HG03280 (cell line): ENCODE measurements around the gene DLGAP3.

Experiments used
- ATAC-seq: cut with Tn5 transposase; IDR thresholded peaks from one replicate; pipeline ENCODE4 v1.9.1; 2021; ENCODE audit warnings: mild to moderate bottlenecking, moderate library complexity; ENCODE audit not compliant: unreplicated experiment

DLGAP3 gene

DNA sequence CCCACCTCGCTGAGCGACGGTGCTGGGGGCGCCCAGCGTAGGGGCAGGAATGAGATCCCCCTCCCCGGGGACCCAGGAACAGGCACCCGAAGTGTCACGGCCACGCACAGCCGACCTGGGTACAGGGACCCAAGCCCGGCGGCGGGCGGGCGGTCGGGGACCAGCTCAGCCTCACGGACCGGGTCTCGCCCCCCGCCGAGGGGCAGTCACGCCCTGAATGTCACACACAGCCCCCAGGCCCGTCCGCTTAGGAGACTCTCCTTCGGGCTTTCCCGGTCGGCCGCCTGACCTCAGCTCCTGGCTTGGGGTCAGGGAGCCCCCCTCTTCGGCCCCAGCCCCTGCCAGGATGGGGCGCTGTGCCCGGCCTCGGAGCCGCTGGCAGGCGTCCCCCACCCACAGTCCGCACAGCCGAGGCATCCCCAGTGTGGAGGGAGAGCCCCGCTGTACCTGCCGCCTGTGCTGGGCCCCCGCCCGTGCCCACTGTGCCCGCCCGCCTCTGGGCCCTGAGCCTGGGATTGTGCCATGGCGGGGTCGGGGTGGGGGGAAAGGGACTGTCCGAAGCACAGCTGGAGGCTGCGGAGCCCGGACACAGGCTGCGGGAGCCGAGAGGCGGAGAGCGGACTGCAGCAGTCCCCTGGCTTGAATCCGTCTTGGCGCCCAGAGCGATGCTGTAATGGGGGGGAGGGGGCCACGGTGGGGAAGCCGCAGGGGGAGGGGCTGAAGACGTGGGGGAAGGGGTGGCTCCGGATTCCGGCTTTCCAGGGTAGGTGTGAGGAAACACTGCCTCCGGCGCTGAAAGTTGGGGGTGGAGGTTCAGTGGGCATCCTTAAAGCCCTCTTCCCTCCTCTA, 627 bp upstream of the DLGAP3 start:
- ATAC-seq: no peak

GRCh38 chr1:34928699-34929496, 552 bp downstream of the DLGAP3 start:
- no peak for ATAC-seq

DNA sequence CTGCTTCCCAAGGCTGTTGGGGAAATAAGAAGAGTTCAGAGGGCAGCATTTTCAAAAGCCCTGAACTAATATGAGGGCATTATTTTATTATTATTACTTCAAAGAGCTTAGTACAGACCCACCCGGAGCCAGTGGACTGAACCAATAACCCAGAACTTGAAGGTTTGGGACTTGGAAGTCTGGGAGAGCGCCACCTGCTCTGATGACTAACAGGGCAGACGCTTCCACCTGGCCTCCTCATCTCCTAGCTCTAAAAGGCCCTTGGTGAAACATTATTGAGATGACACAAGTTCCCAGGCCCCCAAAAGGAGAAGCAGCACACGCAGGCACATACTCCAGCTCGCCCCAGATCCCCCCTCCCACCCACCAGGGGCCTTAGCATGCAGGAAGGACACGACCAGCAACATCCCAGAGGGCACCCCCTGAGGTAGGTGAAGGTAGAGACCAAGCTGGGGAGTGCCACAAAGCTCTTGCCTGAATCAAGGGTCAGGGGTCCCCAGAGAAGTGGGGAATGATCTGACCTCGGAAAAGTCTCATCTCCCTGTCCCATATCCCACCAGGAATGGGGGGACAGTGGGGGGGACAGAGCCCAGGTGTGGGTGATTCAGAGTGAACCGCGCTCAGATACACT, 1.3 kb downstream of the DLGAP3 start:
- ATAC-seq: no peak

DNA sequence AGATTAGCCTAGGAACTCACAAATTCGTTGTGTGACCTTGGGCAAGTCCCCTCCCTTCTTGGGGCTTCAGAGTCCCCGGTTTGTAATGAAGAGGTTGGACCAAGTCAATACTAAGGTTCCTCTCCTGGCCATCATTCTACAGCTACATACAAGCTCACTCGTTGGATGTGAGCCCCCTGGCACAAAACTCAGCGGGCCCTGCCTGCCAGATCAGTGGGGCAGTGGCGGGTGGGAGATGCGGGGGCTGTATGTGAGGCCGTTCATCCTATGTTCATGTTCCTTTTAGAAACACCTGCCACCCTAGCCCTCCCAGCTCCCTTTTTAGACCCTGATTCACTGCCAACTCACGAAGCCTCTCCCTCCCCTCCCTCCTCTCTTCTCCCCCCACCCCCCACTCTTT, 2.1 kb downstream of the DLGAP3 start:
- ATAC-seq: no peak

DNA sequence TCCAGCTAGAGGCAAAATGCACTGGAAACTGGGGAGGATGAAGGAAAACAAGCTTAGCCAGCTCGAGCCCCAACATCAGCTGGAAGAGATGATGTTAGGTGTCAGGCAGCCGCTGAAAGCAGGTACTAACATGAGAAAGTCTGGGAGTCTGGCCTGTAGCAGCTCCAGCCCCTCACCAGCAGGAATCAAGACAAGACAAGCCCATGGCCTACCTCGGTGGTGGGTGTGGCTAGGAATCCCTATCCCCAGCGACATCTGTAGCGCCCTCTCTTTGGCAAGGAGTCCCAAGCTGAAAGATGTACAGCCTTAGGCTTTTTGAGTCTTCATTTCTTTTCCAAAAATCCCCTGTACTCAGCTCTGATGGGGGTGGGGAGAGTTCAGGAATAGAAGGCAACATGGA, 2.6 kb downstream of the DLGAP3 start:
- ATAC-seq: no peak

DNA sequence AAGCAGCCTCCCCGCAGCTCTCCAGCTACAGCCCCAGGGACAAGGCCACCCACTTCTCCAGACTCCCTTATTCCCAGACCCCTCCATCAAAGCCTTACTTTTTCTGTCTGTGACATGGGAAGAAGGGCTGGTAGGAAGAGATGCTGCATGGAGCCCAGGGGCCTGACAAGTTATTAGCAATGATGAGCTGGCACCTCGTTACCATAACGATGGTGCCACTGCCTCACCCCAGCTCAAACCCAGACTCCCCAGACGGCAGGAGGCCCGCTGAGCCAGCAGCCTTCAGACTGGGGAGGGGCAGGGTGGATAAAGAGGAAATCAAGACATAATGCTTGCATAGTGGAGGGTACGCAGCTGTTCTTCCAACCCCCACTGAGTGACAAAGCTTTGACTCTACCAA, 3.3 kb downstream of the DLGAP3 start:
- ATAC-seq: no peak

DNA sequence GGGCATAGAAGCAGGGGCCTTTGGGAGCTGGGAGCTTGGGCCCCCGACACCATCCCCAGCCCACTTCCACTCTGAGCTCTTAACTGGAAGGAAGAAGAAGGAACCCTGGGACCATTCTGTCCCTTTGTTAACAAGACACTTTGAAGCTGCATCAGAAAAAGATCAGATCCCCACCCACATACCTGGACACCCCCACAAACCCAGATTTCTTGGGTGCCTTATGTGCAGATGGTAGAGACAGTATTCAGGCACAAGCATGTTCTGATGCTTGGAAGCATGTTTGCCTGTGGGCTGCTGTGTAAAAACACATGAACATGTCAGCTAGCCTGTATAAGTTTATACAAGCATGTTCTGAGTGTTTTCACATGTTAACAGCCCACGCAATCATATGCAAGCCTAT, 3.7 kb downstream of the DLGAP3 start:
- ATAC-seq: no peak

GRCh38 chr1:34924759-34925555, 4.5 kb downstream of the DLGAP3 start:
- ATAC-seq: no peak

- ATAC-seq: no peak
Observed at GRCh38 chr1:34923490-34923889, 6.0 kb downstream of the DLGAP3 start.

DNA sequence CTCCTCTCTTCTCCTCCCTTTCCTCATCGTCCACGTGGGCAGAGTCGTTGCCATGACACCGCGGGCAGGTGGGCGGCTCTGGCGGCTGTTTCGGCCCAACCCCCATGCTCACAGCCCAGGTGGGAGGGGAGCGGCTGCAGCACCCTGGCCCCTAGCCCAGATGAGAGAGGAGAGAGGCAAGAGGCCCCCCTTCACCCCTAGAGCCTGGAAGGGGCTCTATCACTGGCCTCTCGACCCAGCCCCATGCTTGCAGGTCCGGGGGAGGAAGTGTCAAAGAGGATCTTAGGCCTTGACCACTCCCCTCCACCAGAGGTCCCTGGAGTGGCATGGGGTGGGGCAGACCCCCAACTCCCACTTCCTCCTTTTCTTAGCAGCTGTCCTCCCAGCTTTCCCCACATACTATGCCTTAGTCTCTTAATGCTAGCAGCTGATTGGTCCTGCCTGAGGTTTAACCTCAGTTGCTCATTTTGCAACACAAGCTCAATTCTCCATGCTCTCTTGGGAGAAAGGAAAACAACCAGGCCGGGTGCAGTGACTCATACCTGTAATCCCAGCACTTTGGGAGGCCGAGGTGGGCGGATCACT, 10.4 kb downstream of the DLGAP3 start:
- no peak for ATAC-seq

DNA sequence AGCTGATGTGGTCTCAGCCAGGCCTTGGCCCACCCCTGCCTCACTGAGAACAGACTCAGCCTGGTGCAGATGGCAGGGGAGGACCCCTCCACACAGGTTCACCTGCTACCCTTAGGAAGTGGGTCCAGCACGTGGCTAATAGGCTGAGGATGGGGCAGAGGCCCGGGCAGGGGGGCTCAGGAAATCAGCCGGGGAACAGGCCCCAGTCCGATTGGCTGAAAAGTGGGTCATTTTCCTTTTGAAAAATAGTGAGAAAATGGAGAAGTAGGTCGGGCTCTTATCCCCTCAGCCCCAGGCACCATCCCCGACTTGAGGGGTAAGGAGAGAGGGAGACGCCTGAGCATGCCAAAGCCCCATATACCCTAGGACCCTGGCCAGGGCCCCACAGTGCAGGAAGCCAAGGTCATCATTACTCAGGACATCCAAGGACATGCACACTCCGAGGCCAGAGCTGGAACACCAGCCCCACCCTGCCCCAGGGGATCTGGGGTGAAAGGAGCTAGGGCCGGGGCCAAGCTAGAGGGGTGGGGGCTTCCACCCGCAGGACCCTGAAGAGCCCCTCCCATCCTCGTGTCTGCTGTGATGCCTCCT, 11.0 kb downstream of the DLGAP3 start:
- no peak for ATAC-seq

DNA sequence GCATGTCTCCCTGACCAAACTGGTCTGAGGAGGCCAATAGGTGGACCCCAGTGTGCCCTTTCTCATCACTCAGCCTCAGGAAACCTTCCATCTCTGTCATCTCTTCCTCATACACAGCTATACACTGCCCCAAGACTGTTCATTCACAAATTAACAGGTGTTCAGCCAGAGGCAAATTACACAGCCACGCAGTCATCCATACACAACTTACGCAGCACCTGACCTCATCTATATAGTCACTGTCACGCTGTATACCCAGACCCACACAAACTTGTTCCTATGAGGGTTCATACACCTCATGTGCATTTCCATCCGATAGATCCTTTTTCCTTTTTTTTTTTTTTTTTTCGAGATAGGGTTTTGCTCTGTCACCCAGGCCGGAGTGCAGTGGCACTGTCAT, 12.4 kb downstream of the DLGAP3 start:
- no peak for ATAC-seq

GRCh38 chr1:34916104-34916503, 13.3 kb downstream of the DLGAP3 start:
- ATAC-seq: no peak

- no peak for ATAC-seq
Observed at GRCh38 chr1:34915521-34915920, 13.9 kb downstream of the DLGAP3 start.

GRCh38 chr1:34914958-34915357, 14.5 kb downstream of the DLGAP3 start:
- ATAC-seq: no peak

DNA sequence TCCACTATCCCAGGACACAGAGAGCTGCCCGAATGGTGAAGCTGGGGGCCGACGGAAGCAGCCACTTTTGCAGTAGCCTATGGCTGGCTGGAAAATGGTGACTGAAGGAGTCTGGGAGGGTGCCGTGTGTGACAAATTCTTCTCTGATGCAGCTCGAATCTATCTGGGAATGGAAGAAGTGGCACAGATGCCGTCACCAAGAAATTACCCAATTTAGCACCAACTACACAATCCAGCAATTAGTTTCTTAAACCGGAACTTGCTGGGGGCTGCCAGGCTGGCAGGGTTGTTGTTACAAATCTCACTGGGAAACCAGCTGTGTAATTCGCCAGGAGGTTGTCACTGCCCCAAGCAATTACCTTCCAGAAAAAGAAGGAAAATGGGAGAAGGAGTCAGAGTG, 18.0 kb downstream of the DLGAP3 start:
- no peak for ATAC-seq

GRCh38 chr1:34910425-34910824, 19.0 kb downstream of the DLGAP3 start:
- no peak for ATAC-seq

- ATAC-seq: no peak
Observed at GRCh38 chr1:34908369-34908768, 21.1 kb downstream of the DLGAP3 start.

GRCh38 chr1:34907487-34908090, 21.9 kb downstream of the DLGAP3 start:
- ATAC-seq: no peak

- no peak for ATAC-seq
Observed at GRCh38 chr1:34906756-34907155, 22.7 kb downstream of the DLGAP3 start.
